Cardiac fibroblast (primary cell): Measurements from ENCODE around the gene PID1.
A peak's percentile ranks its signal among the peaks of the same experiment; 100 is the strongest.

ENCODE experiments used
- DNase-seq, 2 donors: peaks; one replicate each; pipeline versions ENCODE4 v3.0.0 to v3.0.0-alpha.2; 2010; ENCODE audit warnings: low read depth in 2 of 2
- H3K4me3 ChIP-seq, 2 donors: replicated peaks in 1 of 2; 1 replicate in 1 of 2; 2 replicates in 1 of 2; pipeline ENCODE4 v1.5.1; 2011; ENCODE audit warnings: low read depth in 2 of 2, low read length in 2 of 2, mild to moderate bottlenecking in 2 of 2, moderate library complexity in 1 of 2
- TF ChIP-seq, protein P1 (sequence below): IDR thresholded peaks from one replicate; pipeline ENCODE4 v1.5.1; 2011; ENCODE audit warnings: low read depth, mild to moderate bottlenecking, low read length, inconsistent platforms

Gene PID1

GRCh38 chr2:229095472-229095871, 175.6 kb downstream of the PID1 start:
- no peak for DNase-seq
- H3K4me3 ChIP-seq: no peak overlapping the region

GRCh38 chr2:229090225-229090624, 180.9 kb downstream of the PID1 start:
- no peak overlapping the region for H3K4me3 ChIP-seq
- TF ChIP-seq, protein P1, sequence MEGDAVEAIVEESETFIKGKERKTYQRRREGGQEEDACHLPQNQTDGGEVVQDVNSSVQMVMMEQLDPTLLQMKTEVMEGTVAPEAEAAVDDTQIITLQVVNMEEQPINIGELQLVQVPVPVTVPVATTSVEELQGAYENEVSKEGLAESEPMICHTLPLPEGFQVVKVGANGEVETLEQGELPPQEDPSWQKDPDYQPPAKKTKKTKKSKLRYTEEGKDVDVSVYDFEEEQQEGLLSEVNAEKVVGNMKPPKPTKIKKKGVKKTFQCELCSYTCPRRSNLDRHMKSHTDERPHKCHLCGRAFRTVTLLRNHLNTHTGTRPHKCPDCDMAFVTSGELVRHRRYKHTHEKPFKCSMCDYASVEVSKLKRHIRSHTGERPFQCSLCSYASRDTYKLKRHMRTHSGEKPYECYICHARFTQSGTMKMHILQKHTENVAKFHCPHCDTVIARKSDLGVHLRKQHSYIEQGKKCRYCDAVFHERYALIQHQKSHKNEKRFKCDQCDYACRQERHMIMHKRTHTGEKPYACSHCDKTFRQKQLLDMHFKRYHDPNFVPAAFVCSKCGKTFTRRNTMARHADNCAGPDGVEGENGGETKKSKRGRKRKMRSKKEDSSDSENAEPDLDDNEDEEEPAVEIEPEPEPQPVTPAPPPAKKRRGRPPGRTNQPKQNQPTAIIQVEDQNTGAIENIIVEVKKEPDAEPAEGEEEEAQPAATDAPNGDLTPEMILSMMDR: no peak
- DNase-seq: peak in 1 of 2 donors; percentile 60

More at GRCh38 chr2:229095472-229095871, 175.6 kb downstream of the PID1 start:
- TF ChIP-seq, protein P1: no peak

DNA sequence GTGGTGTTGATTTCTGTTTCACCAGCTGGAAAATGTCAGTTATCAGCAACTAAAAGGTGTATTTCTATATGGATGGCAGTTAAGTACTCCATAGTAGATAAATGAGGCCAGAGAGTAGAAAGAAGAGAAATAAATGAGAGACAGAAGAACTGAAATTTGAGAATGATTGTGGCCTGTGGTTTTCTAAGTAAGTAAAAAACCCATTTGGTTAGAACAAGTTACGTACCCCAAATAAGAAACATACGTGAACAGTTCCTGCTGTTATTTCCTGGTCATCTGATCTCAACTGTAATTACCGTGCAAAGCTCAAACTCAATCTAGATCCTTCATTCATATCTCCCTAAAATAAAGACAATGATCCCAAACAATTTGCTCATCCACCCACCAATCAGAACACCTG, 181.3 kb downstream of the PID1 start:
- H3K4me3 ChIP-seq: no peak overlapping the region
- TF ChIP-seq, protein P1: no peak
- no peak for DNase-seq

DNA sequence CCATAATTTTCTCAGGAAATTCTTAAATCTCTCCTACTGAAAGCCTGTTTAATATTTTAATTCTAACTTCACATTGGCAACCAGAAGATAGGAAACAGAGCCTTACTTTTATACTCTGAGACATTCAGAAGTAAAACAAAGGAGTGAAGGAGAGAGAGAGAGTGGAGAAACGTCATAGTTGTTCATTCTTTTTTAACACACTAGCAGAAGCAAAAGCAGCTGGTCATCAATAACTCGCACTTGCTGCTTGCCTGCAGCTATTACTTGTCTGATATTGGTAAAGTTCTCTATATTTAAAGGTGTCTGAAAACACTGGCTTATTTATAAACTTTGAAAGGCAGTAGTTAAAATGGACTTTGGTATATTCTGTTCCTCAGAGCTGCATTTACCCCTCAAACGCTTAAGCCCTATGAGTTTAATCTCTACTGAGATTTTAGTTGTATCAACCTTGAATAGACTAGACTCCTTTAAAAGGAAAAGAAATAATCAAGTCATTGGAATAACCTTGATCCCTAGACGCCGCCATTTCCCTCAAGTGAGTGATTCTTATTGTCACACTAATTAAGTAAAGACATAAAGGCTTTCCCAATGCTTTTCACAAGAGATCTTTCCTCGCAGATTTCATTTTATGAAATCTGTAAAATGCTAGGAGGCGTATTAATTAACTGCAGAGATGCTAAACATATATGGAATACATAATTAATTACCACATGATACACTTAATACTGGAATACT, 182.0 kb downstream of the PID1 start:
- DNase-seq: no peak
- TF ChIP-seq, protein P1: no peak
- H3K4me3 ChIP-seq: no peak overlapping the region

DNA sequence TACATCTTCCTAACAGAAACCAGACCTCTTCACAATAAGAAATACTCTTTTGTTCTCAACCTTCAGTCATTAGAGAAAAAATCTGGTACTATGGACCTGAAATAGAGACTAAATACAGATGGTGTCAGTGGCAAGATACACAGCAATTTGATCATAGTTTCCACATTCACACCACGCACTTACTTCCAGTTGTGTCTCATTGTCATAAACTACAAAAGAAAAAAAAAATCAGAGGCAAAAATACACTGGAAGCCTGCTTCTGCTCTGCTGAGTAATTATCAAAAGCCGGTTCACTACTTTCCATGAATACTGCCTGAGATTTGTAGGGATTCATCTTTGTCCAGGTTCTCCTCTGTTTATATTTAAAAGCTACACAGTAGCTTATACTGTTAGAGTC, 182.6 kb downstream of the PID1 start:
- TF ChIP-seq, protein P1: no peak
- H3K4me3 ChIP-seq: no peak overlapping the region

GRCh38 chr2:229087843-229088516, 183.1 kb downstream of the PID1 start:
- peak; percentile 32 to 38 for DNase-seq
- H3K4me3 ChIP-seq: no peak overlapping the region
- TF ChIP-seq, protein P1: no peak

More for the DNA sequence above, 182.6 kb downstream of the PID1 start:
- DNase-seq: no peak
